ENCODE measurements around the gene GLG1.
A peak's percentile ranks its signal among the peaks of the same experiment; 100 is the strongest.

The GLG1 gene

DNA sequence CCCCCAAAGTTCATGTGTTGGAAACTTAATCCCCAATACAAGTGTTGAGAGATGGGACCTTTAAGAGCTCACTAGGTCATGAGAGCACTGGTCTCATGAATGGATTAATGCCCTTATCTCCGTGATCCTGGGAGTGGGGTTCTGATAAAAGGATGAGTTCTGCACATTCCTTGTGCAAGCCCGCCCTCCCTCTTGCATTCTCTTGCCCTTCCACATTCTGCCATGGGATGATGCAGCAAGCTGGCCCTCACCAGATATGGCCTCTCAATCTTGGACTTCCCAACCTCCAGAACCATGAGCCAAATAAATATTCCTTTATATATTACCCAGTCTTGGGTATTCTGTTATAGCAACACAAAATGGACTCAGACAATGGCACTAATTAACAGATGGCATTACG is 14.1 kb downstream of the GLG1 start:
- TF ChIP-seq, protein P1, sequence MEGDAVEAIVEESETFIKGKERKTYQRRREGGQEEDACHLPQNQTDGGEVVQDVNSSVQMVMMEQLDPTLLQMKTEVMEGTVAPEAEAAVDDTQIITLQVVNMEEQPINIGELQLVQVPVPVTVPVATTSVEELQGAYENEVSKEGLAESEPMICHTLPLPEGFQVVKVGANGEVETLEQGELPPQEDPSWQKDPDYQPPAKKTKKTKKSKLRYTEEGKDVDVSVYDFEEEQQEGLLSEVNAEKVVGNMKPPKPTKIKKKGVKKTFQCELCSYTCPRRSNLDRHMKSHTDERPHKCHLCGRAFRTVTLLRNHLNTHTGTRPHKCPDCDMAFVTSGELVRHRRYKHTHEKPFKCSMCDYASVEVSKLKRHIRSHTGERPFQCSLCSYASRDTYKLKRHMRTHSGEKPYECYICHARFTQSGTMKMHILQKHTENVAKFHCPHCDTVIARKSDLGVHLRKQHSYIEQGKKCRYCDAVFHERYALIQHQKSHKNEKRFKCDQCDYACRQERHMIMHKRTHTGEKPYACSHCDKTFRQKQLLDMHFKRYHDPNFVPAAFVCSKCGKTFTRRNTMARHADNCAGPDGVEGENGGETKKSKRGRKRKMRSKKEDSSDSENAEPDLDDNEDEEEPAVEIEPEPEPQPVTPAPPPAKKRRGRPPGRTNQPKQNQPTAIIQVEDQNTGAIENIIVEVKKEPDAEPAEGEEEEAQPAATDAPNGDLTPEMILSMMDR (IDR thresholded peaks at IDR 0.05; ENCODE audit: low read depth, low read length) = no peak
- TF ChIP-seq MYC (IDR thresholded peaks at IDR 0.05; ENCODE audit: low read depth, low read length) (no peak), POLR2A (IDR thresholded peaks at IDR 0.05; ENCODE audit: extremely low read depth, insufficient read length) (no peak)
- TF ChIP-seq, protein P2, sequence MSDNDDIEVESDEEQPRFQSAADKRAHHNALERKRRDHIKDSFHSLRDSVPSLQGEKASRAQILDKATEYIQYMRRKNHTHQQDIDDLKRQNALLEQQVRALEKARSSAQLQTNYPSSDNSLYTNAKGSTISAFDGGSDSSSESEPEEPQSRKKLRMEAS (IDR thresholded peaks at IDR 0.05; ENCODE audit: low read depth, low read length) = no peak

DNA sequence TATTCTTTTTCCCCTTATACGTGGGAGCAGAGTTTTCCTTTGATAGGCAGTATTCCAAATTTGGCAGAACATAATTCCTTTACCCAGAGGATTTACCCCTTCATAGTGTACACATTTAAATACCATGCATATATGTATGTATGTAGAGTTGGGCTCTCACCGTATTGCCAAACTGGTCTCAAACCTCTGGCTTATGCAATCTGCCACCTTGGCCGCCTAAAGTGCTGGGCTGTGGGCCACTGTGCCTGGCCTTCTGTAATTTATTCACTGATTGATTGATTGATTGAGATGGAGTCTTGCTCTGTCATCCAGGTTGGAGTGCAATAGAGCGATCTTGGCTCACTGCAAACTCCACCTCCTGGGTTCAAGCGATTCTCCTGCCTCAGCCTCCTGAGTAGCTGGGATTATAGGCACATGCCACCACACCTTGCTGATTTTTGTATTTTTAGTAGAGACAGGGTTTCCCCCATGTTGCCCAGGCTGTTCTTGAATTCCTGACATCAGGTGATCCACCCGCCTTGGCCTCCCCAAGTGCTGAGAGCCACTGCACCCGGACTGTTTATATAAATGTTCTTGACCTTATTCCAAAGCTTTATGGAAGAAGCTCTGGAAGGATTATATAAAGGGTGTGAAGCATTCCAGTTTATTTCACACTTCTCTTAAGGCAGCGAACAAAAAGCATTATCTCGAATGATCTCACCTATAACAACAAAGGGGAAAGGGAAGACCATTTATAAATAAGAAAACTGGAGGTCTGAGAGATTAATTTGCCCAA is 14.9 kb downstream of the GLG1 start:
- TF ChIP-seq POLR2A (IDR thresholded peaks at IDR 0.05; ENCODE audit: extremely low read depth, insufficient read length) = no peak
- TF ChIP-seq, protein P1 (IDR thresholded peaks at IDR 0.05; ENCODE audit: low read depth, low read length) = no peak
- no peak for TF ChIP-seq MYC (IDR thresholded peaks at IDR 0.05; ENCODE audit: low read depth, low read length)
- TF ChIP-seq, protein P2 (IDR thresholded peaks at IDR 0.05; ENCODE audit: low read depth, low read length) = no peak

More for the DNA sequence above, 14.1 kb downstream of the GLG1 start:
- H3K4me3 ChIP-seq (ENCODE audit: low read depth, low read length) = no peak overlapping the region
- no peak for DNase-seq (ENCODE audit: low read depth)

DNA sequence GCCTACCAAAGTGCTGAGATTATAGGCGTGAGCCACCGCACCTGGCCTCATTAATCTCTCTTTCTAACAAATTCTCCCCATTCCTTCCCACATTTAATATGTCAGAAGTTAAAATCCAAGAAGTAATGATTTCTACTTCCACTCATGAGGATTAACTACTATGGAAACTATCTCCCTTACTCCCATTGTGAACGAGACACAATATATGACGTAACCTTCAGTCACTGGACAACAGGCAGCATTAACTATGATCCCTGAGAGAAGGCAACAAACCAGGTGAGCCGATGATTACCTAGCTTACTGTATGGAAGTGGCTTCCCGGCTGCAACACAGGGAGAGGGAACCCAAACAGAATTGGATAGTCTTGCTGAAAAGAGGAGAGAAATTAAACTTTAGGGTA is 20.0 kb downstream of the GLG1 start:
- no peak for DNase-seq (ENCODE audit: low read depth)
- H3K4me3 ChIP-seq (ENCODE audit: low read depth, low read length) = no peak overlapping the region
- TF ChIP-seq MYC (IDR thresholded peaks at IDR 0.05; ENCODE audit: low read depth, low read length) = no peak
- TF ChIP-seq, protein P2 (IDR thresholded peaks at IDR 0.05; ENCODE audit: low read depth, low read length) = no peak

More for the DNA sequence above, 14.9 kb downstream of the GLG1 start:
- DNase-seq (ENCODE audit: low read depth) = peak; percentile 28
- H3K4me3 ChIP-seq (ENCODE audit: low read depth, low read length) = no peak overlapping the region

DNA sequence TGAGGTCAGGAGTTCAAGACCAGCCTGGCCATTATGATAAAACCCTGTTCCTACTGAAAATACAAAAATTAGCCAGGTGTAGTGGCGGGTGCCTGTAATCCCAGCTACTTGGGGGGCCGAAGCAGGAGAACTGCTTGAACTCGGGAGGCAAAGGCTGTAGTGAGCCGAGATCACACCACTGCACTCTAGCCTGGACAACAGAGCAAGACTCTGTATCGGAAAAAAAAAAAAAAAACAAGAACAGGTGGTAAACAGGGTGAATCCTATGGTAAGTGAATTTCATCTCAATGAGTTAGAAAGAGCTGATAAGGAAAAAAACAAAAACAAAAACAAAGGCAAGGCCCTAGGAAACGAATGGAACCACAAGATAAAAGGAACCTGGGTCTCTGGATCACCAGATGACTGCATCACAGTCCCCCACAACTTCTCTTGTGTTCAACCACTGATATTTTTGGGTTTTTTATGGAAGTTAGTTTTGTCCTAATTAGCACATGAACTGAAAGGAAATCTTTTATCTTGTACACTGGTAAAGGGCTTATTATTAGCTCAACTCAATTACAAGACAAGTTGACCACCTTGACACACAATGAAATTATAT is 21.0 kb downstream of the GLG1 start:
- no peak for DNase-seq (ENCODE audit: low read depth)
- TF ChIP-seq MYC (IDR thresholded peaks at IDR 0.05; ENCODE audit: low read depth, low read length) = no peak
- TF ChIP-seq POLR2A (IDR thresholded peaks at IDR 0.05; ENCODE audit: extremely low read depth, insufficient read length) = no peak
- TF ChIP-seq, protein P1 (IDR thresholded peaks at IDR 0.05; ENCODE audit: low read depth, low read length) = no peak
- TF ChIP-seq, protein P2 (IDR thresholded peaks at IDR 0.05; ENCODE audit: low read depth, low read length) = no peak
- no peak overlapping the region for H3K4me3 ChIP-seq (ENCODE audit: low read depth, low read length)

DNA sequence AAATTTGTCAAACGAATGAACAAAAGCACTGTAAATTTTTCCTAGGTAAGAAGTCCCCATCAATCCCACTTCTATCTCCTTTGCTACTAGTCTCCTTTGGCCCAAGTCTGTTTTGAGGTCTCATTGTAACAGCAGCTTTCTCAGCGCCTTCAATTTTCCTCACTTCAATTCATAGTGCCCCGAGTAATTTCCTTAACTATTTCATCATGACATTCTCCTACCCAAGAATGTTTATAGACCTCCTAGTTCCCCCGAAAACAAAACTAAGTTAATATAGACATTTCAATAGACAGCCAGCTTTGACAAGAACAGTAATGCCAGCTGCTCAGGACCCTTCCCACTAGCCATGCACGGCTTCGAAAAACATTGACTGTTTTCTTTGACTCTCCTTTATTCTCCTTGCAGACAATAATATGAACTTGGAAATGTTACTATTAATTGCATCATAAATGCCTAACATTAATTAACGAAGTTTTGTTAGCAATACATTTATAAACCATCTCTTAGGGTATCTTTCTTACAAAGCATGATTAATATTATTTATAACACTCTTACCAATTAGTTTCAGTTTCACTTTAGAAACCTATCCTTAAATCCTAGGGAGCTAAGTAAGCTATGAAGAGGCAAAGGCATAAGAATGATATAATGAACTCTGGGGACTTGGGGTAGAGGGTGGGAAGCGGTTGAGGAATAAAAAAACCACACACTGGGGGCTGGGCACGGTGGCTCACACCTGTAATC is 22.8 kb downstream of the GLG1 start:
- TF ChIP-seq POLR2A (IDR thresholded peaks at IDR 0.05; ENCODE audit: extremely low read depth, insufficient read length) = no peak
- TF ChIP-seq, protein P2 (IDR thresholded peaks at IDR 0.05; ENCODE audit: low read depth, low read length) = no peak
- H3K4me3 ChIP-seq (ENCODE audit: low read depth, low read length) = no peak overlapping the region
- DNase-seq (ENCODE audit: low read depth) = no peak

DNA sequence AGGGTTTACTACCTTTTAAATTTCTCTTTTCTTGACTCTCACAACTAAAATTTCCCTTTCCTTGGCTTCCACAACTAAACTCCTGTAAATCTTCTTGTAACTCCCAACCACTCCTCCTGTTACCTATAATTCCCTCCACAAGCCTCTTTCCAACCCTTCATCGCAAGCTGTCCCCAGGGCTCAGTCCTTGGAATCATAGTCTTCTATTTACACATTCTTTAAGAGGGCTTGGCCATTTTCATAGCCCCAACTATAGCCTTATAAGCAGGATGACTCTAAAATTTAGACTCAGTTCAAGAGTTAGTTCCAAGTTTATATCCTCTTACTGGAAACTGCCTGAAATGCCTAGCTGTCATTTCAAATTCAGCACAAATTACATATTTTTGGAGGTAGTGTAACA is 23.9 kb downstream of the GLG1 start:
- TF ChIP-seq POLR2A (IDR thresholded peaks at IDR 0.05; ENCODE audit: extremely low read depth, insufficient read length) (no peak), MYC (IDR thresholded peaks at IDR 0.05; ENCODE audit: low read depth, low read length) (no peak)
- TF ChIP-seq, protein P1 (IDR thresholded peaks at IDR 0.05; ENCODE audit: low read depth, low read length) = no peak
- TF ChIP-seq, protein P2 (IDR thresholded peaks at IDR 0.05; ENCODE audit: low read depth, low read length) = no peak
- no peak for DNase-seq (ENCODE audit: low read depth)
- no peak overlapping the region for H3K4me3 ChIP-seq (ENCODE audit: low read depth, low read length)

Data from NB4 (cell line).